ENCODE data around the gene CCDC87.

The CCDC87 gene

DNA sequence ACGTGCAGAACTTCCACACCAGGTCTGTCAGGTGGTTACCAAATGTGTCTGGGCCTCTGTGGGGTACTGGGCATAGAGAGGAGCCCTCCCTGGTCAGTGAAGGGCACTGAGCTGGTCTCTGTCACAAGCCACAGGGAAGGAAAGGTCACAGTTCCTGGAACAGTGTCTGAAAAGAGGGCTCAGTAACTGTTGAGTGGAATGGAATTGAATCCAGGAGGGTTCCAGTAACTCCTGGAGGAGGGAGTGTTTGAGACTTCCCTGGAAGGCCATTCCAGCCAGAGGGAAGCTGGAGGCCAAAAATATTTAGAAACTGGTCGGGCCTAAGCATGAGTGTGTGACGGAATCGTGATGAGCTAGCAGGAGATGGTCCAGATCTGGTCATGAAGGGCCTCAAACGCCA lies 38.3 kb downstream of the CCDC87 start:
- Histone ChIP-seq H4K20me1 (ENCODE audit: low read depth, low read length) (no peaks in the 10 kb centered on the region), H3K27me3 (ENCODE audit: low read length) (no peaks in the 10 kb centered on the region), H3K9ac (ENCODE audit: low read length) (no peak overlapping the region), H3K9me3 (ENCODE audit: insufficient read depth, low read length) (no peaks in the 10 kb centered on the region), H3K4me3 (ENCODE audit: insufficient read depth, low read length, poor library complexity, severe bottlenecking) (no peak overlapping the region), H3K9me2 (replicated peaks; ENCODE audit: insufficient read depth, low read length) (no peaks in the 10 kb centered on the region), H3K36me3 (ENCODE audit: low read length) (no peaks in the 10 kb centered on the region), H3K4me2 (ENCODE audit: low read depth, low read length, poor library complexity, severe bottlenecking) (no peak overlapping the region), H3F3A (ENCODE audit: insufficient read depth) (no peaks in the 10 kb centered on the region), H3K79me2 (ENCODE audit: insufficient read depth, low read length) (no peaks in the 10 kb centered on the region), H3K27ac (ENCODE audit: low read depth, low read length) (no peak overlapping the region), H2AFZ (ENCODE audit: low read depth, low read length, severe bottlenecking) (no peak overlapping the region)
- TF ChIP-seq, protein P1, sequence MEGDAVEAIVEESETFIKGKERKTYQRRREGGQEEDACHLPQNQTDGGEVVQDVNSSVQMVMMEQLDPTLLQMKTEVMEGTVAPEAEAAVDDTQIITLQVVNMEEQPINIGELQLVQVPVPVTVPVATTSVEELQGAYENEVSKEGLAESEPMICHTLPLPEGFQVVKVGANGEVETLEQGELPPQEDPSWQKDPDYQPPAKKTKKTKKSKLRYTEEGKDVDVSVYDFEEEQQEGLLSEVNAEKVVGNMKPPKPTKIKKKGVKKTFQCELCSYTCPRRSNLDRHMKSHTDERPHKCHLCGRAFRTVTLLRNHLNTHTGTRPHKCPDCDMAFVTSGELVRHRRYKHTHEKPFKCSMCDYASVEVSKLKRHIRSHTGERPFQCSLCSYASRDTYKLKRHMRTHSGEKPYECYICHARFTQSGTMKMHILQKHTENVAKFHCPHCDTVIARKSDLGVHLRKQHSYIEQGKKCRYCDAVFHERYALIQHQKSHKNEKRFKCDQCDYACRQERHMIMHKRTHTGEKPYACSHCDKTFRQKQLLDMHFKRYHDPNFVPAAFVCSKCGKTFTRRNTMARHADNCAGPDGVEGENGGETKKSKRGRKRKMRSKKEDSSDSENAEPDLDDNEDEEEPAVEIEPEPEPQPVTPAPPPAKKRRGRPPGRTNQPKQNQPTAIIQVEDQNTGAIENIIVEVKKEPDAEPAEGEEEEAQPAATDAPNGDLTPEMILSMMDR (IDR thresholded peaks at IDR 0.05; ENCODE audit: insufficient read depth, low read length, poor library complexity, severe bottlenecking), result no peak
- TF ChIP-seq EZH2phosphoT487 (conservative IDR thresholded peaks at IDR 0.05; ENCODE audit: low read length), result no peak

DNA sequence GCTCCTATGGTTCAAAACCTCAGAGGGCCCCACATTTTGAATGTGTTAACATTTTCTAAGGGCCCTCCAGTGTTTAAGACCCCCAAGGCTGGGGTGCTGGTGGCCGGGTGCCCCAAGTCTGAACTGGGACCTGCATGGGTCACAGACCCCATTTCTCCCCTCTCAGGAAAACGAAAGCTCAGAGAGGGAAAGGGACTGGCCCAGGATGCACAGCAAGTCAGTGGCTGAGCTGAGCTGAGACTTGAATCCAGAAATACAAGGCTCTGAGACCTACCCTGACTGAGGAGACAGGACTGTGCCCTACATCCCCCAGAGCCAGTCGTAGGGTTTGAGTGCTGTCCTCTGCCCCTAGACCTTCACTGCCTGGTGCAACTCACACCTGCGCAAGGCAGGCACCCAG lies 42.0 kb downstream of the CCDC87 start:
- Histone ChIP-seq H3K79me2 (ENCODE audit: insufficient read depth, low read length) (no peaks in the 10 kb centered on the region), H3K4me3 (ENCODE audit: insufficient read depth, low read length, poor library complexity, severe bottlenecking) (no peak overlapping the region), H3K27ac (ENCODE audit: low read depth, low read length) (no peak overlapping the region), H3K9me2 (replicated peaks; ENCODE audit: insufficient read depth, low read length) (no peaks in the 10 kb centered on the region), H2AFZ (ENCODE audit: low read depth, low read length, severe bottlenecking) (no peak overlapping the region), H3K4me2 (ENCODE audit: low read depth, low read length, poor library complexity, severe bottlenecking) (no peak overlapping the region), H3K9me3 (ENCODE audit: insufficient read depth, low read length) (no peaks in the 10 kb centered on the region), H3K9ac (ENCODE audit: low read length) (no peak overlapping the region), H4K20me1 (ENCODE audit: low read depth, low read length) (no peaks in the 10 kb centered on the region), H3K27me3 (ENCODE audit: low read length) (no peaks in the 10 kb centered on the region), H3K36me3 (ENCODE audit: low read length) (no peaks in the 10 kb centered on the region), H3F3A (ENCODE audit: insufficient read depth) (no peaks in the 10 kb centered on the region)
- TF ChIP-seq, protein P1 (IDR thresholded peaks at IDR 0.05; ENCODE audit: insufficient read depth, low read length, poor library complexity, severe bottlenecking), result no peak
- TF ChIP-seq EZH2phosphoT487 (conservative IDR thresholded peaks at IDR 0.05; ENCODE audit: low read length), result no peak

DNA sequence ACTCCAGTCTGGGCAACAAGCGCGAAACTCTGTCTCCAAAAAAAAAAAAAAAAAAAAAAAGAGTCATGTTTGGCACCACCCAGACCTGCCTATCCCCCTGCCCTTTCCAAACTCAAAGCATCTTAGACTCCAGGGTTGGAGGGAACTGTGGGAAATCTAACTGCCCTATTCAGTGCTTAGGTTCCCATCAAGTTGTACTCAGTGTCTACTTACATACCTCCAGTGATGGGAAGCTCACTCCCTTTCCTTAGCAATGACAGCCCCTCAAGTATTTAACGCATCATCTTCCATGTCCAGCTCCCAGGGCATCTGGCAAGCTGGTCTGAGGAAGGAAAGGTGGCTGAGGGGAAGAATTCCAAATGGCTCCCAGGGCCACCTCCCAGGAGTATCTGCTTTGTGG lies 43.2 kb downstream of the CCDC87 start:
- Histone ChIP-seq H3F3A (ENCODE audit: insufficient read depth) (peaks cover 9% of the 10 kb centered on the region), H4K20me1 (ENCODE audit: low read depth, low read length) (no peaks in the 10 kb centered on the region), H3K9me3 (ENCODE audit: insufficient read depth, low read length) (no peaks in the 10 kb centered on the region), H2AFZ (ENCODE audit: low read depth, low read length, severe bottlenecking) (no peak overlapping the region), H3K27me3 (ENCODE audit: low read length) (no peaks in the 10 kb centered on the region), H3K9ac (ENCODE audit: low read length) (no peak overlapping the region), H3K27ac (ENCODE audit: low read depth, low read length) (no peak overlapping the region), H3K4me3 (ENCODE audit: insufficient read depth, low read length, poor library complexity, severe bottlenecking) (no peak overlapping the region), H3K9me2 (replicated peaks; ENCODE audit: insufficient read depth, low read length) (no peaks in the 10 kb centered on the region), H3K4me2 (ENCODE audit: low read depth, low read length, poor library complexity, severe bottlenecking) (no peak overlapping the region), H3K79me2 (ENCODE audit: insufficient read depth, low read length) (no peaks in the 10 kb centered on the region), H3K36me3 (ENCODE audit: low read length) (no peaks in the 10 kb centered on the region)
- TF ChIP-seq, protein P1 (IDR thresholded peaks at IDR 0.05; ENCODE audit: insufficient read depth, low read length, poor library complexity, severe bottlenecking), result no peak
- no peak for TF ChIP-seq EZH2phosphoT487 (conservative IDR thresholded peaks at IDR 0.05; ENCODE audit: low read length)
